Mucosa of descending colon (tissue), 3 donors: ENCODE data around the gene TMEM40. TPM values are rescaled to one million over a fixed set of nuclear protein-coding genes. Genes with fewer than 3 reads are reported as not detected.

Experiments
- ATAC-seq: fragments of 200-7000 bp; cut with Tn5 transposase; one replicate; pipeline ENCODE4 v1.9.1; 2020; ENCODE audit warnings: mild to moderate bottlenecking, moderate library complexity
- DNase-seq, 3 donors: peaks; one replicate each; pipeline ENCODE4 v3.0.0-alpha.2; 2020
- H3K36me3 ChIP-seq: fragments of 200-600 bp; one replicate; pipeline ENCODE4 v1.8.0; 2021; ENCODE audit warnings: low read depth, mild to moderate bottlenecking
- H3K4me1 ChIP-seq: fragments of 200-600 bp; one replicate; pipeline ENCODE4 v1.8.0; 2021; ENCODE audit warnings: low read depth, mild to moderate bottlenecking
- H3K4me3 ChIP-seq: fragments of 200-600 bp; one replicate; pipeline ENCODE4 v1.8.0; 2021; ENCODE audit warnings: mild to moderate bottlenecking
- H3K9me3 ChIP-seq: fragments of 200-600 bp; one replicate; pipeline ENCODE4 v1.8.0; 2021; ENCODE audit warnings: mild to moderate bottlenecking
- intact Hi-C, 2 donors: fragments of 100-400 bp; cut with DNase I in 1 of 2; cut with micrococcal nuclease in 1 of 2; formaldehyde crosslinking; loops; one replicate each; pipeline versions ENCODE4 v1.11.0 to v1.11.1; 2022; cut with DNase I, micrococcal nuclease
- total RNA-seq, 3 donors: library from RNA; stranded (reverse); fragmentation: NEBNext Ultra II Directional in 2 of 3; extraction: Animal tissue kit (Norgen Biotek cat#: 25700) in 2 of 3; gene quantifications; one replicate each; pipeline versions ENCODE4 v1.2.1 to v1.2.4, GENCODE V29; 2021 to 2023
- TF ChIP-seq, protein P1 (sequence below): fragments of 200-600 bp; IDR thresholded peaks from one replicate; pipeline ENCODE4 v1.8.0; 2022; ENCODE audit warnings: antibody characterized with exemption, mild to moderate bottlenecking
- donor health status: DM: no; HTN: no; CAD: no; lungs with moderate emphysema.
- donor health status: DM: no; HTN: no; CAD: no.
- donor health status: DM: no; HTN: yes; CAD: no.

TMEM40 gene
- total RNA-seq, 3 donors from 2014 or later, result not detected

DNA sequence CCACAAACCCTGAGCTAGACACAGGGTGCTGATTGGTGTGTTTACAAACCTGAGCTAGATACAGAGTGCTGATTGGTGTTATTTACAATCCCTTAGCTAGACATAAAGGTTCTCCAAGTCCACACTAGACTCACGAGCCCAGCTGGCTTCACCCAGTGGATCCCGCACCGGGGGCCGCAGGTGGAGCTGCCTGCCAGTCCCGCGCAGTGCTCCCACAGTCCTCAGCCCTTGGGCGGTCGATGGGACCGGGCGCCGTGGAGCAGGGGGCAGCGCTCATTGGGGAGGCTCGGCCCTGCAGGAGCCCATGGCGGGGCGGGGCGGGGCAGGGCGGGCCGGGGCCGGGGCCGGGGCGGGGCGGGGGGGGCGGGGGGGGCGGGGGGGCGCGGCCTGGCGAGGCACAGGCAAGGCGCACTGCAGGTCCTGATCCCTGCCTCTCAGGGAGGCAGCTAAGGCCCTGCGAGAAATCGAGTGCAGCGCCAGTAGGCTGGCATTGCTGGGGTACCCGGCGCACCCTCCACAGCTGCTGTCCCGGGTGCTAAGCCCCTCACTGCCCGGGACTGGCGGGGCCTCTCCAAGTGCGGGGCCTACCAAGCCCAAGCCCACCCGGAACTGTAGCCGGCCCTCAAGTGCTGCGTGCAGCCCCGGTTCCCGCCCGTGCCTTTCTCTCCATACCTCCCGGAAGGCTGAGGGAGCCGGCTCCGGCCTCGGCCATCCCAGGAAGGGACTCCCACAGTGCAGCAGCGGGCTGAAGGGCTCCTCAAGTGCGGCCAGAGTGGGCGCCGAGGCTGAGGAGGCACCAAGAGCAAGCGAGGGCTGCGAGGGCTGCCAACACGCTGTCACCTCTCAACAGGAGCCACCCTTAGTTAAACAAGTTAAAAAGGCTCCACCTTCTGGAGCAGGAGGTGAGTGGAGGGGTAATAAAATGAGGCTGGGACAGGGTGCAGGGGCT is 9.8 kb upstream of the TMEM40 start:
- no peak for DNase-seq
- no peaks in the 10 kb centered on the region for H3K36me3 ChIP-seq
- H3K4me1 ChIP-seq, result no peaks in the 10 kb centered on the region
- H3K4me3 ChIP-seq, result no peak overlapping the region
- TF ChIP-seq, protein P1, sequence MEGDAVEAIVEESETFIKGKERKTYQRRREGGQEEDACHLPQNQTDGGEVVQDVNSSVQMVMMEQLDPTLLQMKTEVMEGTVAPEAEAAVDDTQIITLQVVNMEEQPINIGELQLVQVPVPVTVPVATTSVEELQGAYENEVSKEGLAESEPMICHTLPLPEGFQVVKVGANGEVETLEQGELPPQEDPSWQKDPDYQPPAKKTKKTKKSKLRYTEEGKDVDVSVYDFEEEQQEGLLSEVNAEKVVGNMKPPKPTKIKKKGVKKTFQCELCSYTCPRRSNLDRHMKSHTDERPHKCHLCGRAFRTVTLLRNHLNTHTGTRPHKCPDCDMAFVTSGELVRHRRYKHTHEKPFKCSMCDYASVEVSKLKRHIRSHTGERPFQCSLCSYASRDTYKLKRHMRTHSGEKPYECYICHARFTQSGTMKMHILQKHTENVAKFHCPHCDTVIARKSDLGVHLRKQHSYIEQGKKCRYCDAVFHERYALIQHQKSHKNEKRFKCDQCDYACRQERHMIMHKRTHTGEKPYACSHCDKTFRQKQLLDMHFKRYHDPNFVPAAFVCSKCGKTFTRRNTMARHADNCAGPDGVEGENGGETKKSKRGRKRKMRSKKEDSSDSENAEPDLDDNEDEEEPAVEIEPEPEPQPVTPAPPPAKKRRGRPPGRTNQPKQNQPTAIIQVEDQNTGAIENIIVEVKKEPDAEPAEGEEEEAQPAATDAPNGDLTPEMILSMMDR, result no peak
- H3K9me3 ChIP-seq, result no peaks in the 10 kb centered on the region
- intact Hi-C loops, result no loop called here
- ATAC-seq, result peak; percentile 14

DNA sequence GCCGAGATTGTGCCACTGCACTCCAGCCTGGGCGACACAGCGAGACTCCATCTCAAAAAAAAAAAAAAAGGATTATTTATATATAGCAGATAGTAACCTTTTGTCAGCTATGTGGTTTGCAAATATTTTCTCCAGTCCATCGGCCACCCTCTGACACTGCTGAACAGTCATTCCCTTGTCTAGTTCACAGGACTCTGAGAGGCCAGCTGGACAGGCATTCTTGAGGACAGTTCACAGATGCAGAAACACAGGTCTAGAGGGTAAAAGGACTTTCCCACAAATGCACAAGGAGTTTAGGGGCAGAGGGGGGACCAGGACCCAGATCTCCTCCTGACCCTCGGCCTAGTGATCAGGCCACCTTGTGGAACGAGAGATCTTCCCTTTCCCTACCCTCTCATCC is 7.5 kb upstream of the TMEM40 start:
- H3K36me3 ChIP-seq, result no peaks in the 10 kb centered on the region
- H3K9me3 ChIP-seq, result no peaks in the 10 kb centered on the region
- intact Hi-C loops, result no loop called here
- DNase-seq (no peak), ATAC-seq (no peak)
- no peak overlapping the region for H3K4me3 ChIP-seq
- TF ChIP-seq, protein P1, result no peak
- no peaks in the 10 kb centered on the region for H3K4me1 ChIP-seq

DNA sequence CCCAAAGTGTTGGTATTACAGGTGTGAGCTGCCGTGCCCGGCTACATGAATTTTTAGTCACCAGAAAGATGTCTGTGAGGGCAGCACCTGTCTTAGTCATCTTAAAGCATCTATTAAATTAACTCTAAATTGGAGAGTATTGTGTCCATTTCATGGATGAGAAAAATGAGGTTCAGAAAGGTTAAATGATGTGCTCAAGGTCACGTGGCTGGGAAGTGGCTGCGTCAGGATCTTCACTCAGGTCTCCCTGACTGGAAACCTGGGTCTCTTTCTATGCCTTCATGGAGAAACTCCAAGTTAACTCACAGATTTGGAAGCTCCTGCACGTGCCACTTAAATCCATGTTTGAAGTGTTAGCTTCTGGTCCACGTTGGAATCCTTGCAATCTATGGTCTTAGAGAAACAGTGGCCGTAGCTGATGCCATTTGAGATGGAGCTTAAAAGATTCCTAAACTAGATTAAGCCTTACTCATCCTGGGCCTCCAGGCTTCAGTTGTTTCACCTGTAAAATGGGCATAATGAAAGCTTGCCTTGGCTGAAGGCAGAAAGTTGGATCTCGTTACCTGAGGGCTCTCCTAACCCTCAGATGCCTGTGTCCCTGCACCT is 5.2 kb upstream of the TMEM40 start:
- Histone ChIP-seq H3K36me3 (no peaks in the 10 kb centered on the region), H3K9me3 (no peaks in the 10 kb centered on the region), H3K4me3 (no peak overlapping the region), H3K4me1 (no peaks in the 10 kb centered on the region)
- intact Hi-C loops, result no loop called here
- TF ChIP-seq, protein P1, result no peak
- no peak for ATAC-seq
- DNase-seq, result no peak

DNA sequence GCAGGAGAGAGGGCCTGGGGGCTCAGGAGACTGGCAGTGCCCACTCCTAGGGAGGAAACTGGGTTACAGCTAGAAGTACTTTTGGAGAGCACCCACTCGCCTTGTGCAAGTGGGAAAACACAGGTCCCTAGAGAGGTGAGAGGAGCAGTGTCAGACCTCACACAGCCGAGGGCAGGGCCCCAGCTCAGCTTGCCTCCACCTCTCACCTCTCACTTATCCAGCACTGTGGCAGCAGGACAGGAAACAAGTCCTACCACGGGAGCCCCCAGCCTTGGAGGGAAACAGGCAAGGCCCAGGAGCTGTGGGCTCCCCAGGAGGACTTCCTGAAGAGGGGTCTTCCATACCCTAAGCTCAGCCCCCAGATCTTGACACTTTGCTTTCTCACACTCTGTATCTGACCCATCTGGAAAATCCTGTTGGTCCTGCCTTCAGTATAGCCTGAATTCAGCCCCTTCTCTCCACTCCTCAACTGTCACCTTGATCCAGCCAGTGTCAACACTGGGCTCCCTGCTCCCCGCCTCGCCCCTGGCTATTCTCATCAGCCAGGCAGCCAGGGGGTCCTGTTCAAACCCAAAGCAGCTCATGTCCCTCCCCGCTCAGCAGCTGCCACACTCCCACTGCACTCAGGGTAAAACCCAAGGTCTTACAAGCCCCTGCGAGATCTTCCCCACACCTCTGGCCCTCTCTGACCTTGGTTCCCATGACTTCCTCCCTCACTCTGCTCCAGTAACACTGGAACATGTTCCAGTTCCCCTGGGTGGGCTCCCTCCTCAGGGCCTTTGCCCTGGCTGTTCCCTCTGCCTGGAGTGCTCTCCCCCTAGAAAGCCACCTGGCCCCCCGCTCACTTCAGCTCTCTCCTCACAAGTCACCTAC is 870 bp upstream of the TMEM40 start:
- ATAC-seq, result no peak
- DNase-seq, result no peak
- H3K4me3 ChIP-seq, result no peak overlapping the region
- TF ChIP-seq, protein P1, result no peak
- no peaks in the 10 kb centered on the region for H3K9me3 ChIP-seq
- no peaks in the 10 kb centered on the region for H3K36me3 ChIP-seq
- H3K4me1 ChIP-seq, result no peaks in the 10 kb centered on the region
- intact Hi-C loops, result no loop called here

DNA sequence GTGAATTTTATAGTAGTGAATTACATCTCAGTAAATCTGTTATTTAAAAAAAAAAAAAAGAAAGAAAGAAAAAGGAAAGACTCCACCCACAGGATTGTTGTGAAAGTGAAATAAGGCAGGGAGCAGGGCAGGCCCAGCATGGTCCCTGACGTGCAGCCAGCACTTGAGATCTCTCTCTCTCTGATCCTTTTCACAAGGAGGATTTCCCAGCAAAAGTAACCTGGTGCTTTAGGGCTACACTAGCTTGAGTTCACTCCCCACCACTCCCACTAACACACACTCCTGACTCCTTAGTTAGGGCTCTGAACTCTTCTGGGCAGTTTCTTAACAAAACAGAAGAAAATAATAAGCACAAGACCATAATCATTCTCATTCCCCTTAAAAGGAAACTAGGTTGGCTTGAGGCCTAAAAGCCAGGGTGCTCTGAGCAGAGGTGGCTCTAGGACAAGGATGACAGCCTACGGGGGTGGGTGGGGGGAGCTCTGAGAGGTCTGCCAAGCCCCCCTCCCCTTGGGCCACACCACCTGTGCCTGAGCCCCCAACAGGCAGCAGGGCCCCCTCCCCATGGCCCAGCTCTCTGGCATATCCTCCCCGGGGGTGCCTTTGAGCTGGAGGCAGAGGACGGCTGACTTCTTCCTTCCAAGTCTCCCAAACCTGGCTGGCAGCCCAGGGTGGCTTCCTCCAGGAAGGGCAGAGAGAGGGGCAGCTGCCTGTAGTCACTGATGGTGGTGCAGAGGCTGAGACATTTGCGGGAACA is 856 bp downstream of the TMEM40 start:
- intact Hi-C loops, result no loop called here
- no peaks in the 10 kb centered on the region for H3K9me3 ChIP-seq
- no peaks in the 10 kb centered on the region for H3K36me3 ChIP-seq
- ATAC-seq, result peak; percentile 43
- no peaks in the 10 kb centered on the region for H3K4me1 ChIP-seq
- H3K4me3 ChIP-seq, result no peak overlapping the region
- TF ChIP-seq, protein P1, result no peak
- DNase-seq, result peak in 1 of 3 donors; percentile 10
